Peyer's patch (tissue), 4 donors: ENCODE results near the gene BBS9.

Experiments
- POLR2A ChIP-seq, 2 donors: fragments of 450-650 bp; IDR thresholded peaks; one replicate each; pipeline ENCODE4 v1.5.1; 2017; ENCODE audit warnings: antibody characterized with exemption in 2 of 2, mild to moderate bottlenecking in 2 of 2, moderate library complexity in 2 of 2
- TF ChIP-seq, protein P1 (sequence below), 6 experiments: fragments of 450-650 bp in 4 of 6; fragments of 200-600 bp in 2 of 6; sonication (generic) in 1 of 6; IDR thresholded peaks; one replicate each; pipeline ENCODE4 v1.5.1; 2017 to 2019; ENCODE audit warnings: antibody characterized with exemption in 6 of 6, mild to moderate bottlenecking in 3 of 6, moderate library complexity in 1 of 6

DNA sequence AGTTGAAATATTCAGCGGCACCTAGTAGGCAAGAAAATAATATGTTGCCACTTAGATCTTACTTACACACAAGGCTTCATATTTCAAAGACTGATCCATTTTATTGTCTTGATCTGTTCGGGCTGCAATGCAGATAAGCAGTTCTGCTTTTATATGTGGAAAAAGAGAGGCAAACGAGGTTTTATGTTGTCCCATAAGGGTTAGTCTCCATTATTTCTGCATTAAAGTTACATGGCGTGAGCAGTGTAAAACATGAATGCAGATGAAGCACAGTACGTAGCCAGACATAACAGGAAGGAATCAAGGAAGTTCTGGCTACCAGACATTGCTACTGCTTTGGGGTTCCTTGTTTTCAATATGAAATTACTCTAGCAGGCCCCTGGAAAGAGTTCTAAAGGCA is 224.8 kb downstream of the BBS9 start:
- TF ChIP-seq, protein P1, sequence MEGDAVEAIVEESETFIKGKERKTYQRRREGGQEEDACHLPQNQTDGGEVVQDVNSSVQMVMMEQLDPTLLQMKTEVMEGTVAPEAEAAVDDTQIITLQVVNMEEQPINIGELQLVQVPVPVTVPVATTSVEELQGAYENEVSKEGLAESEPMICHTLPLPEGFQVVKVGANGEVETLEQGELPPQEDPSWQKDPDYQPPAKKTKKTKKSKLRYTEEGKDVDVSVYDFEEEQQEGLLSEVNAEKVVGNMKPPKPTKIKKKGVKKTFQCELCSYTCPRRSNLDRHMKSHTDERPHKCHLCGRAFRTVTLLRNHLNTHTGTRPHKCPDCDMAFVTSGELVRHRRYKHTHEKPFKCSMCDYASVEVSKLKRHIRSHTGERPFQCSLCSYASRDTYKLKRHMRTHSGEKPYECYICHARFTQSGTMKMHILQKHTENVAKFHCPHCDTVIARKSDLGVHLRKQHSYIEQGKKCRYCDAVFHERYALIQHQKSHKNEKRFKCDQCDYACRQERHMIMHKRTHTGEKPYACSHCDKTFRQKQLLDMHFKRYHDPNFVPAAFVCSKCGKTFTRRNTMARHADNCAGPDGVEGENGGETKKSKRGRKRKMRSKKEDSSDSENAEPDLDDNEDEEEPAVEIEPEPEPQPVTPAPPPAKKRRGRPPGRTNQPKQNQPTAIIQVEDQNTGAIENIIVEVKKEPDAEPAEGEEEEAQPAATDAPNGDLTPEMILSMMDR (IDR thresholded peaks at IDR 0.05), result no peak
- TF ChIP-seq POLR2A (IDR thresholded peaks at IDR 0.05), result no peak
